AG04450 (cell line): Measurements from ENCODE around the gene TBCE. TPM values are rescaled to one million over a fixed set of nuclear protein-coding genes. Genes with fewer than 3 reads are reported as not detected.

Experiments
- CTCF ChIA-PET: fragments of 300-600, 350-600 bp; formaldehyde crosslinking; extraction: SDS; loops from one replicate; lab custom pipeline; 2022; ENCODE audit warnings: antibody characterized with exemption, inconsistent platforms; lab: Charles Lee
- POLR2A ChIA-PET: fragments of 350-600 bp; formaldehyde crosslinking; extraction: SDS; loops from one replicate; lab custom pipeline; 2021; ENCODE audit warnings: antibody characterized with exemption, inconsistent platforms; lab: Yijun Ruan, JAX
- DNase-seq: peaks from one replicate; pipeline ENCODE4 v3.0.0-alpha.2; 2011; ENCODE audit warnings: low read depth, low spot score
- H3K27ac ChIP-seq: one replicate; pipeline ENCODE4 v1.5.1; 2012; ENCODE audit warnings: low read depth, low read length, control low read depth
- H3K27me3 ChIP-seq: one replicate; pipeline ENCODE4 v1.6.0; 2012; ENCODE audit warnings: low read length; ENCODE audit not compliant: control insufficient read depth, insufficient read depth
- H3K4me3 ChIP-seq: 2 replicates; pipeline ENCODE4 v1.5.1; 2011; ENCODE audit warnings: mild to moderate bottlenecking, low read depth, low read length, control low read depth
- H3K9me3 ChIP-seq: 2 replicates; pipeline ENCODE4 v1.5.1; 2012; ENCODE audit warnings: low read length; ENCODE audit not compliant: control insufficient read depth, insufficient read depth
- polyA plus RNA-seq: library from polyadenylated mRNA; depleted of rRNA; stranded (reverse); fragments of >200 nt; gene quantifications from 2 replicates; pipeline ENCODE4 v1.2.3, GENCODE V29; 2011; rRNA removed
- small RNA-seq: library from RNA; depleted of rRNA; stranded (forward); fragments of <200 nt; gene quantifications from one replicate; pipeline ENCODE3, GENCODE V24; 2012; ENCODE audit warnings: low read depth; ENCODE audit not compliant: insufficient read length
- TF ChIP-seq, protein P1 (sequence below): IDR thresholded peaks from 2 replicates; pipeline ENCODE4 v1.5.1; 2011; ENCODE audit warnings: low read depth, low read length, control low read depth, inconsistent platforms

TBCE gene
- polyA plus RNA-seq, 1 experiment: 36.5 TPM

DNA sequence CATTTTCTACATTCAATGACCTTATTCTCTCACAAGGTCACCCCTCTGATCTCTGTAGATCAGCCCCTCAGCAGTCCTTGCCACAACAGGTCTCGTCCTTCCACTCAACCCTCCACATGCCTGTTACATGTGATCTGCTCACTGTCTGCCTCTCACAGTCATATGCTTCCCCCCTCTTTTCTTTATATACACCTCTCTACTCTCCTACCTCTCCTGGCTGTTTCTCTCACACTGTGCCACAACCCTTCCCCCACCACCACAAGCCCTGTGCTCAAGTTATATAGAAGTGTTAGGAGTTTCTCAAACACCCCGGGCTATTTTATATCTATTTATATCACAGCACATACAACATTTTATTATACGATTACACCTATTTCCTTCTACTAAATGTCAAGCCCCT, 124.4 kb downstream of the TBCE start:
- Histone ChIP-seq H3K27me3 (no peaks in the 10 kb centered on the region), H3K4me3 (no peak overlapping the region), H3K9me3 (no peaks in the 10 kb centered on the region), H3K27ac (no peak overlapping the region)
- no peak for DNase-seq
- TF ChIP-seq, protein P1, sequence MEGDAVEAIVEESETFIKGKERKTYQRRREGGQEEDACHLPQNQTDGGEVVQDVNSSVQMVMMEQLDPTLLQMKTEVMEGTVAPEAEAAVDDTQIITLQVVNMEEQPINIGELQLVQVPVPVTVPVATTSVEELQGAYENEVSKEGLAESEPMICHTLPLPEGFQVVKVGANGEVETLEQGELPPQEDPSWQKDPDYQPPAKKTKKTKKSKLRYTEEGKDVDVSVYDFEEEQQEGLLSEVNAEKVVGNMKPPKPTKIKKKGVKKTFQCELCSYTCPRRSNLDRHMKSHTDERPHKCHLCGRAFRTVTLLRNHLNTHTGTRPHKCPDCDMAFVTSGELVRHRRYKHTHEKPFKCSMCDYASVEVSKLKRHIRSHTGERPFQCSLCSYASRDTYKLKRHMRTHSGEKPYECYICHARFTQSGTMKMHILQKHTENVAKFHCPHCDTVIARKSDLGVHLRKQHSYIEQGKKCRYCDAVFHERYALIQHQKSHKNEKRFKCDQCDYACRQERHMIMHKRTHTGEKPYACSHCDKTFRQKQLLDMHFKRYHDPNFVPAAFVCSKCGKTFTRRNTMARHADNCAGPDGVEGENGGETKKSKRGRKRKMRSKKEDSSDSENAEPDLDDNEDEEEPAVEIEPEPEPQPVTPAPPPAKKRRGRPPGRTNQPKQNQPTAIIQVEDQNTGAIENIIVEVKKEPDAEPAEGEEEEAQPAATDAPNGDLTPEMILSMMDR: no peak
- ChIA-PET POLR2A (no interaction called here), CTCF (no interaction called here)

DNA sequence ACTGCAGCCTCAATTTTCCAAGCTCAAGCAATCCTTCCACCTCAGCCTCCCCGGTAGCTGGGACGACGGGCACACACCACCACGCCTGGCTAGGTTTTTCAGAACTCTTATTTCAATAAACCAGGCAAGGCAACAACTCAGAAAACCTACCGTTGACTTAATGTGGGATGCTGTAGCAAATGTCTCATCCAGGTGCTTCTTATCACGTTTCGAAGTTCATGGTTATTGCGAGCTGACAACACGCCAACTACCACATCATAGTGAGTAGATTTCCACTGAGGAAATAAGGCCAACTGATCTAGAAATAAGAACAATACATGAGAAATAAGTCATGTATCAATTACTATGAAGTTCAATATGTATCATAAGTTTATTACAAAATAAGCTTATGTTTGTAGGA, 127.3 kb downstream of the TBCE start:
- TF ChIP-seq, protein P1: no peak
- ChIA-PET CTCF (interaction anchor here (0.8 to 1.8 kb wide), 3 partner anchors 8 to 477 kb away, joined by 3 to 4 read pairs (median 4); no protein-coding TSS in a partner anchor), POLR2A (no interaction called here)
- Histone ChIP-seq H3K27me3 (no peaks in the 10 kb centered on the region), H3K27ac (no peak overlapping the region), H3K9me3 (no peaks in the 10 kb centered on the region), H3K4me3 (no peak overlapping the region)
- no peak for DNase-seq

DNA sequence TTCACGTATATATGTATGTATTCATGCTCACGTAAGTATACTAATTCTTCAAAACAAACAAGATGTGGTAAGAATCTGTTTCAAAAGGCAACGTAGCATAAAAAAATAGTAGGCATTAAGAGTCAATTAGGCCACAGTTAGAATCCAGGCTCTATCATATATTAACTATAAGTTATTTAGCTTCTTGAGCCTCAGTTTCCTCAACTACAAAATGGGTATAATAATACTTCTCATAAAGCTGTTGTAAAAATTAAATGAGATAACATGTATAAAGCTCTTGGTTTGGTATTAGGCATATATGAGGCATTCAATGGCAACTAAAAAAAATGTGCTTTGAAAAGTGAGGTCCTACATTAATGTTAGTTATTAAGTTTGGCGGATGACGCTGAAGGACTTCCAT, 127.8 kb downstream of the TBCE start:
- ChIA-PET POLR2A (no interaction called here), CTCF (interaction anchor here (0.8 to 2.3 kb wide), 4 partner anchors 8 to 477 kb away, joined by 3 to 10 read pairs (median 4); partner anchors contain the start of gene B3GALNT2)
- Histone ChIP-seq H3K4me3 (no peak overlapping the region), H3K9me3 (no peaks in the 10 kb centered on the region), H3K27me3 (no peaks in the 10 kb centered on the region), H3K27ac (no peak overlapping the region)
- DNase-seq: no peak
- TF ChIP-seq, protein P1: no peak

DNA sequence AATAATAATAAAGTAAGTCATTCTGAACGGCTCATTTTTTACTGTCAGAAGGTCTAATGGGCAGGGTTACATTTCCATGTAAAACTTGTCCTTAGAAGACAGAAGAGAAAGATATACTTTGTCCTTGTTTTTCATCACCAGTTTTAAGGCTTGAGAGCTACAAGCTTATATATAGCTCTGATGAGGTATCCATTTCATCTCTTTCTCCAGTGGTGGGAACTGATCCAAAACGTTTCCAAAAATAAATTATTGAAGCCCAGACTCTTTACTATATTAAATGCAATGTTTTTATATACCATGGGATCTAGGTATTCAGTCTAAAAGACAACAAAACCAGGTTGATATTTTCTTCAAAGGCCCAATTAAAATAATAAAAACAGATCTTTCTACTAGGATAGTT, 128.3 kb downstream of the TBCE start:
- ChIA-PET POLR2A (interaction anchor here (0.6 kb wide), 1 partner anchor 142 kb away, joined by 4 read pairs; no protein-coding TSS in a partner anchor), CTCF (interaction anchor here (0.8 to 2.3 kb wide), 4 partner anchors 9 to 476 kb away, joined by 3 to 10 read pairs (median 4); partner anchors contain the start of gene B3GALNT2)
- no peak for DNase-seq
- no peaks in the 10 kb centered on the region for H3K9me3 ChIP-seq
- H3K27me3 ChIP-seq: no peaks in the 10 kb centered on the region
- no peak overlapping the region for H3K4me3 ChIP-seq
- no peak overlapping the region for H3K27ac ChIP-seq
- TF ChIP-seq, protein P1: no peak

DNA sequence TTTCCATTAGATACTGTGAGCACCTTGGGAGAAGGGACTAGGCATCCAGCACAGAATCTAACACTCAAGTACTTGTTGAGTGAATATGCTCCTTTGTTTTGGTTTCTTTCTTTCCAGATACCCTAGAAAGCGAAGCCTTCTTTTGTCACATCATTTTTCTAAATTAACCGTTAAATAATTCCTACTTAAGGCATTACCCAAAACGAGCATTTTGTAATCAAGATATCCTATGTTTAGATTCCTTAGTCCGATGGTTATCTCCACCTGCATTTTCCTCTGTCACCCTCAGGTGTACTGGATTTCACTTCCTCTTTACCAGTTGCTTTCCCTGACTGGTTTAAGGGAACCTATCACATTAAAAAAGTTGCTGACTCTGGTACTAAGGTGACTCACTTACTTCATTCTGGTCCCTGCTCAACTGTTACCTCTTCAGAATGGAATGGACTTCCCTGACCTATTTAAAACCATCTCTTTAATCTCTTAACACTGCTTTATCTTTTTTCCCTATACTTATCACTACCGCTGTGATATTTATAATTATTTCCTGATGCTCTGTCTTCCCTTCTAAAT, 133.8 kb downstream of the TBCE start:
- DNase-seq: no peak
- POLR2A ChIA-PET: no interaction called here
- CTCF ChIA-PET: interaction anchor here (0.6 to 0.7 kb wide), 3 partner anchors 13 to 246 kb away, joined by 3 to 4 read pairs (median 3); no protein-coding TSS in a partner anchor
- no peaks in the 10 kb centered on the region for H3K27me3 ChIP-seq
- no peak overlapping the region for H3K27ac ChIP-seq
- no peaks in the 10 kb centered on the region; the same call in 1 of the 2 replicates for H3K9me3 ChIP-seq
- H3K4me3 ChIP-seq: no peak overlapping the region
- TF ChIP-seq, protein P1: no peak

Small RNAs within 50 kb of the gene (small RNA-seq; reads per million reads assigned to genes)
- not detected for gene AL391994.1
- gene RPS21P1: not detected

Other genes with a start within 250 kb of the TBCE start
- 82.2 and 94.0 TPM in 2 replicates for gene TOMM20, start 238.6 kb upstream of the TBCE start, polyA plus RNA-seq
- gene RBM34, start 206.2 kb upstream of the TBCE start, polyA plus RNA-seq: 32.3 and 47.0 TPM in 2 replicates
- 13.3 and 15.6 TPM in 2 replicates for gene ARID4B, start 39.2 kb upstream of the TBCE start, polyA plus RNA-seq
- gene GGPS1, start 38.9 kb upstream of the TBCE start, polyA plus RNA-seq: 37.4 and 45.2 TPM in 2 replicates
- 25.3 and 33.2 TPM in 2 replicates for gene B3GALNT2, start 137.0 kb downstream of the TBCE start, polyA plus RNA-seq